Measurements from ENCODE around the gene ATF6. TPM values are rescaled to one million over a fixed set of nuclear protein-coding genes. Genes with fewer than 3 reads are reported as not detected.
"Not testable (repeated sequence)": the region's sequence is repeated elsewhere in the genome, so short reads cannot be mapped to it uniquely, and the experiment has no call there.

The ATF6 gene
- total and polyA plus RNA-seq, 12 donors, result 2.6 to 20.9 (median 15.2) TPM

GRCh38 chr1:161720956-161721737 is 45.0 kb upstream of the ATF6 start, which contains the start of gene FCRLB:
TSS of gene FCRLB (plus strand) at chr1:161721544. CDS start at chr1:161722673, 1,129 bp downstream.
- Histone ChIP-seq H3K4me1 (peaks cover 0 to 40% (median 8%) of the 10 kb centered on the region in 9 donors), H3K27me3 (peaks cover 0 to 40% (median 23%) of the 10 kb centered on the region in 7 donors), H3K27ac (no peak within 1 kb of the TSS), H3K4me3 (no peak within 1 kb of the TSS), H3K36me3 (no peaks in the 10 kb centered on the region), H3K9me3 (no peaks in the 10 kb centered on the region)
- WGBS, 2 donors, result 40 to 58% methylated on average over 4 of the region's 4 CpGs
- ATAC-seq (no peak), DNase-seq (no peak)
- intact Hi-C loops (cut with DNase I), result no loop called here
- TF ChIP-seq, protein P1, sequence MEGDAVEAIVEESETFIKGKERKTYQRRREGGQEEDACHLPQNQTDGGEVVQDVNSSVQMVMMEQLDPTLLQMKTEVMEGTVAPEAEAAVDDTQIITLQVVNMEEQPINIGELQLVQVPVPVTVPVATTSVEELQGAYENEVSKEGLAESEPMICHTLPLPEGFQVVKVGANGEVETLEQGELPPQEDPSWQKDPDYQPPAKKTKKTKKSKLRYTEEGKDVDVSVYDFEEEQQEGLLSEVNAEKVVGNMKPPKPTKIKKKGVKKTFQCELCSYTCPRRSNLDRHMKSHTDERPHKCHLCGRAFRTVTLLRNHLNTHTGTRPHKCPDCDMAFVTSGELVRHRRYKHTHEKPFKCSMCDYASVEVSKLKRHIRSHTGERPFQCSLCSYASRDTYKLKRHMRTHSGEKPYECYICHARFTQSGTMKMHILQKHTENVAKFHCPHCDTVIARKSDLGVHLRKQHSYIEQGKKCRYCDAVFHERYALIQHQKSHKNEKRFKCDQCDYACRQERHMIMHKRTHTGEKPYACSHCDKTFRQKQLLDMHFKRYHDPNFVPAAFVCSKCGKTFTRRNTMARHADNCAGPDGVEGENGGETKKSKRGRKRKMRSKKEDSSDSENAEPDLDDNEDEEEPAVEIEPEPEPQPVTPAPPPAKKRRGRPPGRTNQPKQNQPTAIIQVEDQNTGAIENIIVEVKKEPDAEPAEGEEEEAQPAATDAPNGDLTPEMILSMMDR (IDR thresholded peaks at IDR 0.05), result no peak

- H3K27me3 ChIP-seq, result peaks cover 0 to 34% (median 17%) of the 10 kb centered on the region in 7 donors
- no peaks in the 10 kb centered on the region for H3K36me3 ChIP-seq
- no peak for ATAC-seq
- intact Hi-C loops (cut with DNase I), result no loop called here
- no peak overlapping the region for H3K27ac ChIP-seq
- peaks cover 0 to 41% (median 9%) of the 10 kb centered on the region in 9 donors for H3K4me1 ChIP-seq
- WGBS, 2 donors, result 60 to 70% methylated on average over 8 of the region's 8 CpGs
- no peak for DNase-seq
- H3K4me3 ChIP-seq, result no peak overlapping the region
- TF ChIP-seq, protein P1 (IDR thresholded peaks at IDR 0.05), result no peak
- no peaks in the 10 kb centered on the region for H3K9me3 ChIP-seq
Observed at GRCh38 chr1:161721738-161722343, 44.3 kb upstream of the ATF6 start.

DNA sequence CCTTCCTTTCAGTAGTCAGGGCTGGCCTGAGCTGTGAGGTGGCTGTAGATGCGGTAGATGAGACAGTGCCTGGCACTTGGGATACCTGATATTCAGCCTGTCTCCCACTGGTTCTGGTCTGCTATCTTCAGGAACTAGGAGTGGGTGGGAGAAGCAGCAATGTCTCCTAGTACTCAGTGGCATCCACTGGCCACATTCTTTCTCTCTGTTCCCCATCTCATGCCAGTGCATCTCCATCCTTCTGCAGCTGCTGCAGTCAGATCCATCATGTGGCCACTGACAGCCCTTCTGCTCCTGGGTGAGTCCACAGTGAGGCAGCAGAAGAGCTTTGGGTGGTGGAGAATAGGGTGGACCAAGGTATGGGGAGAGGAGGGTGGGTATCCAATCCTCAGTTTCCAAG is 43.7 kb upstream of the ATF6 start:
- no peak for ATAC-seq
- intact Hi-C loops (cut with DNase I), result no loop called here

GRCh38 chr1:161723459-161724141 is 42.5 kb upstream of the ATF6 start:
- Histone ChIP-seq H3K4me1 (peaks cover 0 to 51% (median 17%) of the 10 kb centered on the region in 9 donors), H3K27ac (no peak overlapping the region), H3K27me3 (peaks cover 0 to 32% (median 14%) of the 10 kb centered on the region in 7 donors), H3K4me3 (no peak overlapping the region), H3K9me3 (no peaks in the 10 kb centered on the region), H3K36me3 (no peaks in the 10 kb centered on the region)
- ATAC-seq (no peak), DNase-seq (no peak)
- TF ChIP-seq, protein P1 (IDR thresholded peaks at IDR 0.05), result no peak
- intact Hi-C loops (cut with DNase I), result no loop called here
- 90 to 91% methylated on average over 8 of the region's 8 CpGs for WGBS, 2 donors

More for the DNA sequence above, 43.7 kb upstream of the ATF6 start:
- Histone ChIP-seq H3K4me3 (no peak overlapping the region), H3K36me3 (no peaks in the 10 kb centered on the region), H3K27me3 (peaks cover 0 to 32% (median 17%) of the 10 kb centered on the region in 7 donors), H3K4me1 (peaks cover 0 to 45% (median 11%) of the 10 kb centered on the region in 9 donors), H3K9me3 (no peaks in the 10 kb centered on the region), H3K27ac (no peak overlapping the region)
- 84 to 97% methylated on average over 1 of the region's 1 CpG for WGBS, 2 donors
- no peak for DNase-seq
- TF ChIP-seq, protein P1 (IDR thresholded peaks at IDR 0.05), result no peak

DNA sequence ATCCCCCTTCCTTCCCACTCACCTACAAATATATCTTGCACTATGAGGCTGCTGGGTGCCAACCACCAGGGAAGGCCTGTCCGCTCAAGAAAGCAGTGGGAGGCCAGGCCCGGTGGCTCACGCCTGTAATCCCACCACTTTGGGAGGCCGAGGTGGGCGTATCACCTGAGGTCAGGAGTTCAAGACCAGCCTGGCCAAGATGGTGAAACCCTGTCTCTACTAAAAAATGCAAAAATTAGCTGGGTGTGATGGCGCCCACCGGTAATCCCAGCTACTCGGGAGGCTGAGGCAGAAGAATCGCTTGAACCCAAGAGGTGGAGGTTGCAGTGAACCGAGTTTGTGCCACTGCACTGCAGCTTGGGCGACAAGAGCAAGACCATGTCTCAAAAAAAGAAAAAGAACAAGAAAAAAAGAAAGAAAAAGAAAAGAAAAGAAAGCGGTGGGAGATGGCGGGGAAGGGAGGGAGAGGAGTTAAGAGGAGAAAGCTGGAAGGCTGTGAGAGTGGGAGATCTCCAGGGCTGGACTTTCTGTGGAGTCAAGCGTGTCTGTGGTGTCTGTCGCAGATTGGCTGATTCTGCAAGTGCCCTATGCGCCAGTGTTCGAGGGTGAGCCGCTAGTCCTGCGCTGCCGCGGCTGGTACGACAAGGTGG is 40.7 kb upstream of the ATF6 start:
- intact Hi-C loops (cut with DNase I); ATAC-seq; H3K36me3 ChIP-seq; DNase-seq; H3K9me3 ChIP-seq: not testable (repeated sequence)
- H3K27me3 ChIP-seq, result peaks cover 0 to 31% (median 11%) of the 10 kb centered on the region in 7 donors
- 48 to 49% methylated on average over 22 of the region's 22 CpGs for WGBS, 2 donors
- H3K4me3 ChIP-seq, result peak overlapping the region; percentile 46 to 98 (median 78)
- peak overlapping the region in 8 of 10 donors; percentile 87 to 91 (median 88) for H3K27ac ChIP-seq
- H3K4me1 ChIP-seq, result peaks cover 0 to 49% (median 17%) of the 10 kb centered on the region in 9 donors

Measured in heart right ventricle (tissue), 16 donors.